GM21825 (cell line): ENCODE results near the gene RASAL2.
"Not testable (repeated sequence)": the region's sequence is repeated elsewhere in the genome, so short reads cannot be mapped to it uniquely, and the experiment has no call there.

Experiments used
- ATAC-seq: cut with Tn5 transposase; IDR thresholded peaks from one replicate; pipeline ENCODE4 v1.9.1; 2021; ENCODE audit warnings: mild to moderate bottlenecking, moderate library complexity; ENCODE audit not compliant: unreplicated experiment

The RASAL2 gene

DNA sequence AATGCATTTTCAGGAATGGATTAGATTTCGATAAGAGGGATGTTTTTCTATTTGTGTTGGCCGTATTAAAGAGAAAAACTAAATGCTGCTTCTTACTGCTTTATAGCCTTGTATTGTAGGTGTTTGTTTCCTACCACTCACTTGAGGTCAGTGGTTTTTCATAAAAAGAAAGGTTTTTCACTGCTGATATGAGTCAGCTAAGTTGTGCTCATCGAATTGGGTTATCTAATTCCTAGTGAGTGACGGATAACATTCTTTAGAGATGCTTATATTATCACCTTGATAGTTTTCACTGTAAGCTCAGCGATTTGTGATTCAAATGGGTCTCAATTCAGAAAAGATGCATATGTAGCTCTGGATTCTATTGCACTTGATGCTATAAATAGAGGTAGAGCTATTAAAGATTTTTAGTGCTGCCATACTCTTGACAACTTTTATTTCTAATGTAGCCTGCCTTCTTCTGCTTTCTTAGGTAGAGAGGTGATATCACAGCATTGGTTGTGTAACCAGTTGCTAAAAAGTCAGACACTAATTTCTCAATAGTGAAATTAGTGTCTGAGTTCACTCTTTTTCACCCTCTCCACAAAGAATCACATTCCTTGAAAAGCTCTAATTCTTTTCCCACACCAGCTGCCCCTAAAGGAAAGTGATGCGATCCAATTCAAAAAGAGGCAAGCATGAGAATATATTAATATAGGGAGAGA is 180.0 kb downstream of the RASAL2 start:
- no peak for ATAC-seq

GRCh38 chr1:178275049-178275448 is 181.1 kb downstream of the RASAL2 start:
- ATAC-seq, result no peak

DNA sequence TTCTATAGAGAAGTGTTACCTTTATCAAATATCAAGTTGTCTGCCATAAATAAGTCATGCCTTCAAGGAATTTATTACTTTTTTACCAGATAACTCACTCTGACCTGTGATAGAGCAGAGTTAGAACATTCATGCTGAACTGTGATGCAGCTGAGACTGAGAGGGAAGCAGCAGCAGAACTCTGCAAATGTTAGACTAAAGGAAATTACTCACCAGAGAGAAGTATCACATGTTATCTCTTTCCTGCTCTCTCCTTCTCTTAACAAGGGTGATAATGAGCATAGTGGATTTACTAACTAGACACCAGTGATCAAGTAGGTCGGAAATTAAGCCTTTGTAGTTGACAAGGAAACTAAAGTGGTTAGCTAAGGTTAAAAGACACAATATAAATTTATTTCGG is 181.6 kb downstream of the RASAL2 start:
- no peak for ATAC-seq

- no peak for ATAC-seq
These were observed 184.1 kb downstream of the RASAL2 start for GRCh38 chr1:178277793-178278530.

GRCh38 chr1:178278916-178279686 is 185.2 kb downstream of the RASAL2 start:
- ATAC-seq, result no peak

GRCh38 chr1:178282949-178283367 is 189.1 kb downstream of the RASAL2 start:
- no peak for ATAC-seq

- ATAC-seq, result no peak
These were observed 189.5 kb downstream of the RASAL2 start for GRCh38 chr1:178283409-178283808.

GRCh38 chr1:178284058-178284457 is 190.2 kb downstream of the RASAL2 start:
- no peak for ATAC-seq

- ATAC-seq, result no peak
These were observed 197.3 kb downstream of the RASAL2 start for GRCh38 chr1:178291166-178291565.

- ATAC-seq, result no peak
These were observed 200.8 kb downstream of the RASAL2 start for GRCh38 chr1:178294654-178295053.

GRCh38 chr1:178300352-178300699 is 206.4 kb downstream of the RASAL2 start:
- no peak for ATAC-seq

DNA sequence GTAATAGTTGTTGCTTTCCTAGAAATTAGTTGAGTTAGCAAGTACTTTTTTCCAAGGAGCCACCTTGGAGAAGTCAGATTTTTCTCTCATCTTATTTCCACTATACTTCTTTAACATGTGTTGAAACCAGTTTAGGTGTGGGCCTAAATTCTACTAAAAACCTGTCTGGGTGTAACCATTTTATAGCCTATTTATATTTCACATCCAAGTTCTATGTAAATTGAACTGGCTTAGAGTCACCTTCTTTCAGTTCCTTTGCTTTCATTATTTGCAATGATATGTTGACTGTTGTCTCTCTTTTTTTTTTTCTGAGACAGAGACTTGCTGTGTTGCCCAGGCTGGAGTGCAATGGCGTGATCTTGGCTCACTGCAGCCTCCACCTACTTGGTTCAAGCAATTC is 207.2 kb downstream of the RASAL2 start:
- no peak for ATAC-seq

DNA sequence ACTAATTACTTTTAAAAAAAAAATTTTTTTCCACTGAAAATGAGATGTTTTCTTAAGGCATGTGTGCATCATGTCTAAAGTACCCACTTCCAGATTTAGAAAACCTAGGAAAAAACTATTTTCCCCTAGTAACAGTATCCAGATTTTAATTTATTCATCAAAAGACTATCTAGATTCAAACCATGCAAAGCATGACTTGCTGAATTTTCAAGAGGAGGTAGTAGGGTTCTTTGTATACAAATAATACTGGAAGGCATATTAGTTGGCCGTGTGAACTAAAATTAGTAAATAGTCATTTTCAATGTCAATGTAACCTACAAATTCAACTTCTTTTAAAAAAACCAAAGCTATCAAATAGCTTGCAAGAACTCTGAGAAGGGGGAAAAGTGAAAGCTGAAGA is 213.4 kb downstream of the RASAL2 start:
- ATAC-seq, result no peak

GRCh38 chr1:178308438-178308837 is 214.5 kb downstream of the RASAL2 start:
- no peak for ATAC-seq

DNA sequence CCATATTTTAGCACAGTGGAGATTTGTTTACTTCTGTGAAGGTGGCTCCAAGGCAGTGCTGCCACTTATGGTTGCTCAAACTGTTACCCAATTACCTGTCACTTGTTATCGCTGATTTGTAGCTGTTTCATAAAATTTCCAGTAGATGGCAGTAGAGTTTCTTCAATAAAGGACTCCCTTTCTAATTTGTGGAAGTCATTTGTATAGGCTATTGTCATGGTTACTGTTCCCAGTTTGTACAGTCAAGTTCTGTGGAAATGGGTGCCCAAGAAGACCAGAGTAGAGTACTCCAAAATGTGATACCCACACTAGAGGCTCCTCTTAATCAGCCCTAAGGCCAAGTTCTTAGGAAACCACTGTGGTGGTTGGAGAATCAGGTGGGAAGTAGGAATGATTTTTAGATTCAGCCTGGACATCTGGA is 216.8 kb downstream of the RASAL2 start:
- peak; percentile 76 for ATAC-seq

DNA sequence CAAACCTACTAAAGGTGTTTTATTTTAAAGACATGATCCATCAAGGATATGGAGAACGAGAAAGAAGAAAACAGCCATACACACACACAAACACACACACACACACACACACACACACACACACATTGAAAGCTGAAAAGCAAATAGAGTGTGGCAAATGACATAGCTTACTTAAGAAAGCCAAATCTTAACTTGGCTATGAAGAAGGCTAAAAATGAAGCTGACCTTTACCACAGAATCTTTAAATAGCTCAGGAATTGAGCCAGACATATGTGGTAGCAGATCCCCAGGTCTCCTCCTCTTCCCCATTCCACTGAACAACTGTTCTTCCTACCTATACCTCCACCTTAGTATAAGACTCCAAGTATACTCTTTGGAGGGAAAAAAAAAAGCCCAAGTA is 217.3 kb downstream of the RASAL2 start:
- ATAC-seq, result no peak

DNA sequence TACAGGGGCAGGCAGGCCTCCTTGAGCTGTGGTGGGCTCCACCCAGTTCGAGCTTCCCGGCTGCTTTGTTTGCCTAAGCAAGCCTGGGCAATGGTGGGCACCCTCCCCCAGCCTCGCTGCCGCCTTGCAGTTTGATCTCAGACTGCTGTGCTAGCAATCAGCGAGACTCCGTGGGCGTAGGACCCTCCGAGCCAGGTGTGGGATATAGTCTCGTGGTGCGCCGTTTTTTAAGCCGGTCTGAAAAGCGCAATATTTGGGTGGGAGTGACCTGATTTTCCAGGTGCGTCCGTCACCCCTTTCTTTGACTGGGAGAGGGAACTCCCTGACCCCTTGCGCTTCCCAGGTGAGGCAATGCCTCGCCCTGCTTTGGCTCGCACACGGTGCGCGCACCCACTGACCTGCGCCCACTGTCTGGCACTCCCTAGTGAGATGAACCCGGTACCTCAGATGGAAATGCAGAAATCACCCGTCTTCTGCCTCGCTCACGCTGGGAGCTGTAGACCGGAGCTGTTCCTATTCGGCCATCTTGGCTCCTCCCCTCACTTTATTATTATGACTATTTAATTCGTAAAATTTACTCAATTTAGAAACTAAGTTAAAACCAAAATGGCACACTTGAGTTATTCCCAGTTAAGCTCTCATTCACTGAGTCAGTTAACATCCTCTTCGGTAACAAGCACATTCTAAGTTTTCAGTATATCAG is 226.5 kb downstream of the RASAL2 start:
- not testable (repeated sequence) for ATAC-seq

DNA sequence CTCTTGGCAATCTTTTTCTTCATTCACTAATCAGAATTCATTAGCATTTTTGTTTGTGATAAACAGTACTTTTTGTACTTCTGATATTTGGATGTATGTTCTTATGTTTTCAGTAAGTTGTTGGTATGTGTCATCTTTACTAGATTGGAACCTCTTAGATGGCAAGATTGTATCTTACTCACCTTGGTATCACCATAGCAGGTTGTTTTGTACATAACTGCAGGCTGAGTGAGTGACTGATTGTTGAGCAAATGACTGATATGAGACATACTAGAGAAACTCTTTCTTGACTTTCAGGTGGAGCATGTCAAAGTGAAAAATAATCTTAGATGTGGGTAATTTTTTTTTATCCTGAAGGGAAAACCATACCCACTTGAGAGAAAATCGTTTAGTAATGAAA is 229.2 kb downstream of the RASAL2 start:
- ATAC-seq, result no peak

DNA sequence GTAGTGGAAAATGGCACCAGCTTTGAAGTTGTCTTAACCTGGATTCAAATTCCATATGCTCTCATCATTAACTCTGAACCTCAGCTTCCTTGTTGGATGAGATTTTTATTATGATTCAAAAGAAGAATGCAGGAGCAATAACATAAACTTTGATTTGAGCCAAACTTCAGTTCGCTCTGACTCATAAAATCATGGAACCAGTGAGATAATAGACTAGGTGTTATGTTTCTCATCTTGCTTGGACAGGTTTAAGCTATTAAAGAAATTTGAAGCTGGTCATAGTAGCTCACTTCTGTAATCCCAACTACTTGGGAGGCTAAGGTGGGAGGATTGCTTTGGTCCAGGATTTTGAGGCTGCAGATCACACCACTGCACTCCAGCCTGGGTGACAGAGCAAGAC is 230.1 kb downstream of the RASAL2 start:
- no peak for ATAC-seq

- no peak for ATAC-seq
These were observed 234.8 kb downstream of the RASAL2 start for GRCh38 chr1:178328728-178329127.

DNA sequence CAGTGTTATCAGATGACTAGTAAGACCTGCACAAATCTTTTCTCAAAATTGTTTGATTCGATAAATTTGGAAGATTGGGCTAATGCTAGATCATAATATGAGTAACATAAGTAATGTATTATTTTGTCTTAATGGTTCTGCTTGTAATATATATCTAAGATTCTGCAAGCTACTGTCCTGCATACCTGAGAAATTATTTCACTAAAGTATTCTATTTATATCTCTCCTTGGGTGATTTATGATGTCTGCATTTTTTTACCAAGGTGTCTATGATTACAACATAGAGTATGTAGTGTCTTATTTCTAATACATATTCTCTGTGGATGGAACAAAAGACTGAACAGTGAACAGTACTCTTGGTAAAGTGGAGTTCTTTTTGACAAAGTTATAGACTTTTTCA is 236.2 kb downstream of the RASAL2 start:
- no peak for ATAC-seq
